AG08395 (cell line): ENCODE data around the gene RBM20.
"Not testable (repeated sequence)": the region's sequence is repeated elsewhere in the genome, so short reads cannot be mapped to it uniquely, and the experiment has no call there.

Experiments used
- DNase-seq: peaks from one replicate; pipeline ENCODE4 v3.0.0; 2012; ENCODE audit warnings: mixed read lengths, low spot score

RBM20 gene

GRCh38 chr10:110649347-110650264 is 5.5 kb downstream of the RBM20 start:
- DNase-seq = no peak

DNA sequence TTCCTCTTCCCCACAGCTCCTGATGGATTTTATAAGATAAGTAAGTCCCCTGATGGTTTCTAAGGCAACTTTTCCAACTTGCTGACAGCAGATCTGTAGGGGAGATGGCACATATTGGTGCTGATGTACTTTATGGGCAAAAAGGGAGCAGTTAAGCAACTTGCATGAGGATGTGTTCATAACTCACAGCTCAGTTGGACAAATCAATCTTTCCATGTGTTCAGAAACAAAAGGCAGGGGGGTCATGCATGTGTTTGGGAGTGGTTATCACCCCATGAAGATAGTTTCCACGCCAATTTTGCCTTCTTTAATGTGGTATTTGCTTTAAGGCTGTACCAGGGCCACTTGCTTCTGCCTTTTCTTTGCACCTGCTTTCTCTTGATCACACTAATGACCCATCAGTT is 6.1 kb downstream of the RBM20 start:
- no peak for DNase-seq

GRCh38 chr10:110651044-110651958 is 7.2 kb downstream of the RBM20 start:
- peak; percentile 94 for DNase-seq

GRCh38 chr10:110652475-110653118 is 8.5 kb downstream of the RBM20 start:
- no peak for DNase-seq

DNA sequence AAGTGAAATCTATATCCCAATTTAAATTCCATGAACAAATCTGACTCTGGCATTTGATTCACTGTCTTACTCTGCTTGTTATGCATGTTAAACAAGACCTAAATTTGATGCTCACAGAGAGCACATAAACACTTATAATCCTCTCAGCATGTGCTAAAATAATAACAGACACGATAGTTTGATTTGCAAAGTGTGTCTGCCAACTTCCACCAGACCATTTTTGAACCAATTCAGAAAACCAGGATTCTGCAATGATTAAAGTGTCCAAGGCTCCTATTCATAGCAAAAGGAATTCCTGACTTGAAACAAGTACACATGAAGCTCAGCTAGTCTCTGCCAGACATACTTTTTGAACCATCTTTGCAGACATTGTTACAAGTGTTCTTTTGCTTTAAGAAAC is 11.2 kb downstream of the RBM20 start:
- no peak for DNase-seq

- DNase-seq = no peak
Measured at GRCh38 chr10:110656612-110657011, 12.5 kb downstream of the RBM20 start.

DNA sequence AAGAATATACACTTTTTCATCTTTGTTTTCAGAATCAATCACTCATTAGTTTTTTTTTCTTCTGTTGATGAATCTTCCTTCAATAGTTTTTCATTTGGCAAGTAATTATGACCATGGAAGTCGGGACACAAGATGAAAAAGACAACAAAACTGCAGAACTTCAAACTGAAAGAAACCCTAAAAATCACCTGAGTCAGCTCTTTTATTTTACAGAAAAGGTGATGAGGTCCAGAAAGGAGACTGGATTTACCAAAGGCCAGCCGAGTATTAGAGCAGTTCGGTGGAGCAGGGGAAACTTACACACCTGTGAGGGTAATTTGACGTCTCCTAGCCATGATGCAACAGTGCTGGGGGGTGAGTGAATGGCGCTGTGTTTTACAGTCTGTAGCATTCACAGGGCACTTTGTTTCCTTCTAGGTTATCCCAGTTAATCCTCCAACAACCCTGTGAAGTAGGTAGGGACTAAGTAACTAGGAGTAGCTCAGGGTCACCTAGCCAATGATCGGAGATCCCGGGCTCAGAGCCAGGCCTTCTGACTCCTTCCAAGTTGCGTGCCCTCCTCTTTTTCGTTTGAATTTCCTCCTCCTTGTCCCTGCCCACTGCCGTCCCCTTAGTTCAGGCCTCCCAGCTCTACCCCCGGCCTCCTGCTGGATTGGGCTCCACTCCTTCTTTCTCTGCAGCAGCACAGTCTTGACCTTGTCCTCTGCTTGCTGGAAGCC is 14.0 kb downstream of the RBM20 start:
- no peak for DNase-seq

GRCh38 chr10:110659558-110659957 is 15.4 kb downstream of the RBM20 start:
- DNase-seq = no peak

- DNase-seq = not testable (repeated sequence)
Measured at GRCh38 chr10:110660289-110660688, 16.2 kb downstream of the RBM20 start.

GRCh38 chr10:110661292-110661691 is 17.2 kb downstream of the RBM20 start:
- DNase-seq = no peak

GRCh38 chr10:110664483-110665420 is 20.6 kb downstream of the RBM20 start:
- peak; percentile 54 for DNase-seq

- not testable (repeated sequence) for DNase-seq
Measured at GRCh38 chr10:110666259-110666658, 22.1 kb downstream of the RBM20 start.

DNA sequence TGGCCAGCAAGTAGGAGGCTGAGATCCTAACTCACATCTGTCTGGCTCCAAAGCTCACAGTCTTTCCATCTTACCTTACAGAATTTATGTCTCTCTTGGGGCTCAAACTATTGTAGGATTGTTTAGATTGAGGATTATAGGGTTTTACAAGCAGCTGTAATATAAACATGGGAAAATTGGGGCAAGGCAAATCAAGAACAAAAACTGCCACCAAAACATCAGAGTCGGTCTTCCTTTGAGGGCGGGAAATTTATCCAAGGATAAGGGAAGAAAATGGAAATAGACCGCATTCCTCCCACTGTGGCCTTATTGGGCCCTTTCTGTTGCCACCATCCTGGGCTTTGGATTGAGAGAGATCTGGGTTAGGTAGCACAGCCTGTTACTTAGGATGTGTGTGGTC is 22.5 kb downstream of the RBM20 start:
- DNase-seq = no peak

GRCh38 chr10:110667620-110668343 is 23.6 kb downstream of the RBM20 start:
- no peak for DNase-seq

DNA sequence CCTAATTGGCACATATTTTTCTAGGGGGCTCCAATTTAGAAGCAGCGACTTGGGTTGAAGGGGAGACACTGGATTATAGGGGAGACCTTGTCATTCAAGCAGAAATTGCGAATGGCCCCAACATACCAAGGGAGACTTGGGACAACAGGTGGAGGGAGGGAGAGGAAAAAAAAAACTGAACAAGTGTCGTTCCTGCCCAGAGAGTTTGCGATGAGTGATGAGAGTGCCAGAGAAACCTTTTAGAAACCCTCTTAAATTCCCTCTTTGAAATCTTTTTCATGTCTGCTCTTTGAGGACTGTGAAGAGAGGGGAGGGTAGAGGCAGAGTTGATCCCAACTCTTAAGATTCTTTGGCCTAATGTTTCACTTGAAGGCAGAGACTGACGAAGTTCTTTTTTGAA is 24.3 kb downstream of the RBM20 start:
- DNase-seq = no peak

- no peak for DNase-seq
Measured at GRCh38 chr10:110670335-110670734, 26.2 kb downstream of the RBM20 start.

DNA sequence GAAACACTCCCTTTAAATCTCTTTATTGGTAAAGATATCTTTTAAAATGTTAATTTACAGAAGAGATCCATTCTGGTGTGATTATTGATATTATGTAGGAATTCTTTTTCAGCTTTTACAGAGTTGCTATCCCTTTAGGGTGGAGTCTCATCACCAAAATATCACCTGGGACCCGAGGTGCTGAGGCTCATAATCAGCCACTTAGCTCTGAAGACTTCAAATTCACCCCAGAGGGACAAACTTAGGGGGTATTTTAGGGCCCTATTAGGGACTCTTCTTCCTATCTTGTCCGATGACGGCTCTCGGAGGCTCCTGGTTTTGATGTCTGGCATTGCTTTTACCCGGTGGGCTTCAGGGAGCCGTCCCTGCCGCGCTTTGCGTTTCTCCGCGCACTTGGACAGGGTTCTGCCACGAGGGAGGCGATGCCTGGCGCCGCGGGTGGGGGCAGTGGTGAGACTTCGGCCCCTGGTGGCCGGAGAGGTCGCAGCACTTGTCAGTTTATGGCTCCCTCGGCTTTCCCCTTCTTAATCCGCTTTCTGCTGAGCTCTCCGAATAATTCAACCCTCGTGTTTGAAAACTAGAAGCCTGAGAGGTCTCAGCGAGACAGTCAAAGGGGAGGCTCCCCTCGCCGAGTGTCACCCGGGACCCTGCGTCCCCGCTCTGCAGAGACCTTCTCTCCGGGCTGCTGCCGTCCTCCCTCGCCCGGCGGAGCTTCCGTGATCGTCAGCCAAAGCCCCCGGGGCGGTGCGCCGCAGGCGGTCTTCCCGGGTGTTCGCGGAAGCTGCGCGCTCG is 27.8 kb downstream of the RBM20 start:
- DNase-seq = peak; percentile 83

DNA sequence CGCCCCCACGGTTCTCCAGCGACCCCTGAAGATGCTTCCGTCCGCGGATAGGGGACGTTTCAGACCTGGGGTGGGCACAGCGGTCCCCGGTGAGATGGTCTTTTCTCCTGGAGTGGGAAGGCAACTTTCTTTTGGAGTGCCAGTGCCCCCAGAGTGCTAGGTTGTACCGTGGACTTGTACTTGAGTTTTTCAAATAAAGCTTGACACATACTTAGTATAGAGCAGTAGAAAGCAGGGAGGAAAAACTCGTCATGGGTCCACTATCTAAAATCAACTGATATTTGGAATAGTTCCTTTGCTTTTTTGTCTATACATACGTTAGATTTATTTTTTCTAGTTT is 28.4 kb downstream of the RBM20 start:
- DNase-seq = no peak

DNA sequence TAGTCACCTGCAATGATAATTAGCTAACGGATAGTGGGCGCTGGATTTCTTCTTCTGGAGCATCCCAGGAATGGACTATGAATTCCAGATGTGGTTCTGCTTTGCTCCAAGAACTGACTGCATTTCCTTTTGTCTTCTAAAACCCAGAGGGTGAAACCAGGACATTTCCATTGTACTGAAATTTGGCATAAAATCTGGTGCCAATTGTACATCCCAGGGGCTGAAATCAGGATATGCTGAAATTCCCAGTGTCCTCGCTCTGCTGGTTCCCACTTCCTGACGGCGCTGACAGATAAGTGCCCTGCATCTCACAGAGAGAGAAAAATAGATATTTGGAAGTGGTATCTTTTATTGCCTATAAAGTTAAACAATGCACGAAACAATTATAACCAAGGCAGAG is 31.9 kb downstream of the RBM20 start:
- peak; percentile 57 for DNase-seq
